DND-41 (cell line): ENCODE results near the gene MUL1.

Source experiments
- ATAC-seq: fragments of 200-7000 bp; cut with Tn5 transposase; 3 replicates; pipeline ENCODE4 v1.9.1; 2021; ENCODE audit warnings: low read depth; ENCODE audit not compliant: insufficient read depth
- DNase-seq: peaks from one replicate; pipeline ENCODE4 v3.0.0-alpha.2; 2020
- H2AFZ ChIP-seq: 2 replicates; pipeline ENCODE4 v1.6.0; 2012; ENCODE audit warnings: low read depth, low read length
- H3K27ac ChIP-seq: 2 replicates; pipeline ENCODE4 v1.5.1; 2012; ENCODE audit warnings: low read length, inconsistent platforms
- H3K27me3 ChIP-seq: fragments of 200-600 bp; sonication (generic); 2 replicates; pipeline ENCODE4 v1.6.0; 2012; ENCODE audit warnings: low read length, mild to moderate bottlenecking, inconsistent platforms; ENCODE audit not compliant: insufficient read depth, poor library complexity
- H3K36me3 ChIP-seq: 2 replicates; pipeline ENCODE4 v1.5.1; 2012; ENCODE audit warnings: low read length, inconsistent platforms; ENCODE audit not compliant: insufficient read depth
- H3K4me1 ChIP-seq: 2 replicates; pipeline ENCODE4 v1.5.1; 2012; ENCODE audit warnings: mild to moderate bottlenecking, low read length; ENCODE audit not compliant: insufficient read depth
- H3K4me2 ChIP-seq: 2 replicates; pipeline ENCODE4 v1.6.0; 2012; ENCODE audit warnings: mild to moderate bottlenecking, moderate library complexity, low read length, inconsistent platforms; ENCODE audit not compliant: insufficient read depth
- H3K4me3 ChIP-seq, 2 experiments: fragments of 200-600 bp in 1 of 2; shearing (Covaris generic) in 1 of 2; 2 replicates each; pipeline ENCODE4 v1.5.1; 2012 to 2016; ENCODE audit warnings: inconsistent platforms in 2 of 2, low read length in 2 of 2, mild to moderate bottlenecking in 2 of 2, low read depth in 1 of 2, moderate library complexity in 1 of 2
- H3K79me2 ChIP-seq: 2 replicates; pipeline ENCODE4 v1.6.0; 2012; ENCODE audit warnings: low read length, inconsistent platforms; ENCODE audit not compliant: insufficient read depth
- H3K9ac ChIP-seq: 2 replicates; pipeline ENCODE4 v1.6.0; 2012; ENCODE audit warnings: low read depth, mild to moderate bottlenecking, inconsistent platforms, low read length, moderate library complexity
- H3K9me3 ChIP-seq: 2 replicates; pipeline ENCODE4 v1.5.1; 2012; ENCODE audit warnings: low read length, moderate library complexity, mild to moderate bottlenecking, inconsistent platforms; ENCODE audit not compliant: insufficient read depth, severe bottlenecking
- H4K20me1 ChIP-seq: 2 replicates; pipeline ENCODE4 v1.6.0; 2012; ENCODE audit warnings: low read length; ENCODE audit not compliant: insufficient read depth
- EZH2 ChIP-seq: IDR thresholded peaks from 3 replicates; pipeline ENCODE4 v1.6.1; 2012; ENCODE audit warnings: borderline replicate concordance, low read depth, mild to moderate bottlenecking, moderate library complexity, low read length, inconsistent platforms; ENCODE audit not compliant: severe bottlenecking
- TF ChIP-seq, protein P1 (sequence below): IDR thresholded peaks from 2 replicates; pipeline ENCODE4 v1.5.1; 2012; ENCODE audit warnings: borderline replicate concordance, low read length, moderate library complexity, mild to moderate bottlenecking; ENCODE audit not compliant: poor library complexity, severe bottlenecking; ENCODE audit errors: extremely low read depth

Gene MUL1

GRCh38 chr1:20478057-20478635 is 29.8 kb downstream of the MUL1 start:
- no peak overlapping the region for H3K9ac ChIP-seq
- no peak for DNase-seq
- no peak overlapping the region for H3K4me3 ChIP-seq
- no peak for TF ChIP-seq EZH2
- TF ChIP-seq, protein P1, sequence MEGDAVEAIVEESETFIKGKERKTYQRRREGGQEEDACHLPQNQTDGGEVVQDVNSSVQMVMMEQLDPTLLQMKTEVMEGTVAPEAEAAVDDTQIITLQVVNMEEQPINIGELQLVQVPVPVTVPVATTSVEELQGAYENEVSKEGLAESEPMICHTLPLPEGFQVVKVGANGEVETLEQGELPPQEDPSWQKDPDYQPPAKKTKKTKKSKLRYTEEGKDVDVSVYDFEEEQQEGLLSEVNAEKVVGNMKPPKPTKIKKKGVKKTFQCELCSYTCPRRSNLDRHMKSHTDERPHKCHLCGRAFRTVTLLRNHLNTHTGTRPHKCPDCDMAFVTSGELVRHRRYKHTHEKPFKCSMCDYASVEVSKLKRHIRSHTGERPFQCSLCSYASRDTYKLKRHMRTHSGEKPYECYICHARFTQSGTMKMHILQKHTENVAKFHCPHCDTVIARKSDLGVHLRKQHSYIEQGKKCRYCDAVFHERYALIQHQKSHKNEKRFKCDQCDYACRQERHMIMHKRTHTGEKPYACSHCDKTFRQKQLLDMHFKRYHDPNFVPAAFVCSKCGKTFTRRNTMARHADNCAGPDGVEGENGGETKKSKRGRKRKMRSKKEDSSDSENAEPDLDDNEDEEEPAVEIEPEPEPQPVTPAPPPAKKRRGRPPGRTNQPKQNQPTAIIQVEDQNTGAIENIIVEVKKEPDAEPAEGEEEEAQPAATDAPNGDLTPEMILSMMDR = no peak
- no peak overlapping the region for H3K4me2 ChIP-seq
- no peak overlapping the region for H2AFZ ChIP-seq
- H3K79me2 ChIP-seq = no peaks in the 10 kb centered on the region
- no peak for ATAC-seq
- H3K27ac ChIP-seq = no peak overlapping the region
- no peaks in the 10 kb centered on the region for H3K4me1 ChIP-seq
- no peaks in the 10 kb centered on the region for H3K9me3 ChIP-seq
- H4K20me1 ChIP-seq = peaks cover 3% of the 10 kb centered on the region; the same call in 1 of the 2 replicates
- H3K27me3 ChIP-seq = peaks cover 15% of the 10 kb centered on the region
- H3K36me3 ChIP-seq = no peaks in the 10 kb centered on the region

- H3K36me3 ChIP-seq = no peaks in the 10 kb centered on the region
- H4K20me1 ChIP-seq = peaks cover 3% of the 10 kb centered on the region; the same call in 1 of the 2 replicates
- no peak overlapping the region for H3K9ac ChIP-seq
- H3K4me3 ChIP-seq = no peak overlapping the region
- H3K27me3 ChIP-seq = peaks cover 15% of the 10 kb centered on the region
- no peaks in the 10 kb centered on the region for H3K4me1 ChIP-seq
- H2AFZ ChIP-seq = no peak overlapping the region
- TF ChIP-seq, protein P1 = no peak
- TF ChIP-seq EZH2 = no peak
- H3K9me3 ChIP-seq = no peaks in the 10 kb centered on the region
- DNase-seq (no peak), ATAC-seq (no peak)
- H3K4me2 ChIP-seq = no peak overlapping the region
- H3K27ac ChIP-seq = no peak overlapping the region
- H3K79me2 ChIP-seq = no peaks in the 10 kb centered on the region
These were observed 30.4 kb downstream of the MUL1 start for GRCh38 chr1:20477348-20478056.

- Histone ChIP-seq H3K27me3 (peaks cover 8% of the 10 kb centered on the region), H3K4me3 (no peak overlapping the region), H2AFZ (no peak overlapping the region), H3K4me2 (no peak overlapping the region), H3K9me3 (no peaks in the 10 kb centered on the region), H3K79me2 (no peaks in the 10 kb centered on the region), H3K4me1 (no peaks in the 10 kb centered on the region), H4K20me1 (peaks cover 3% of the 10 kb centered on the region; the same call in 1 of the 2 replicates), H3K9ac (no peak overlapping the region), H3K36me3 (no peaks in the 10 kb centered on the region), H3K27ac (no peak overlapping the region)
- DNase-seq = no peak
- TF ChIP-seq, protein P1 = no peak
- TF ChIP-seq EZH2 = no peak
- no peak for ATAC-seq
These were observed 31.5 kb downstream of the MUL1 start for GRCh38 chr1:20476265-20477038.
